Measurements from ENCODE around the gene IL19.

The IL19 gene, protein sequence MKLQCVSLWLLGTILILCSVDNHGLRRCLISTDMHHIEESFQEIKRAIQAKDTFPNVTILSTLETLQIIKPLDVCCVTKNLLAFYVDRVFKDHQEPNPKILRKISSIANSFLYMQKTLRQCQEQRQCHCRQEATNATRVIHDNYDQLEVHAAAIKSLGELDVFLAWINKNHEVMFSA

GRCh38 chr1:206770531-206771337 lies at the start of gene IL19:
Gene IL19 (plus strand): TSS chr1:206770773. CDS start chr1:206836663, 65,890 bp downstream.
- peak within 1 kb of the TSS; percentile 69 for H3K4me3 ChIP-seq (ENCODE audit: low read depth, low read length)
- peak; percentile 2 for TF ChIP-seq CTCF (IDR thresholded peaks at IDR 0.05; ENCODE audit: low read depth, low read length, missing control alignments)
- DNase-seq (ENCODE audit: low read depth), result peak; percentile 68

DNA sequence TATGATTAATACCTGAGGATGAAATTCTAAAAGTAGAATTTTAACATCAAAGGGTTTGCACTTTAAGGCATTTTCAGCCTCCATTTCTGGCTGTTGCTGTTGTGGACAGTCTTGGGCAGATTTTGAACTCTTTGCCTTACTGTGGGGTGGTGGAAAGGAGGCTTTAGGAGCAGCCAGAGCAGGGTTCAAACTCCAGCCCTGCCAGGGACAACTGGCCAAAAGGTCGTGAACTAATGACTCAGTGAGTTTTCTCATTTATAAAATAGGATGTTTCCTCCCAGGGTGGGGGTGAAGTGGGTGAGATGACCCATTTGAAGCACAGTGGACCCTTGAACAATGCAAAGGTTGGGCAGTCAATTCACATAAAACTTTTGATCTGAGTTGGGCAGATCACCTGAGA lies 49.1 kb upstream of the IL19 start:
- no peak overlapping the region for H3K4me3 ChIP-seq (ENCODE audit: low read depth, low read length)
- no peak for TF ChIP-seq CTCF (IDR thresholded peaks at IDR 0.05; ENCODE audit: low read depth, low read length, missing control alignments)
- DNase-seq (ENCODE audit: low read depth), result no peak

DNA sequence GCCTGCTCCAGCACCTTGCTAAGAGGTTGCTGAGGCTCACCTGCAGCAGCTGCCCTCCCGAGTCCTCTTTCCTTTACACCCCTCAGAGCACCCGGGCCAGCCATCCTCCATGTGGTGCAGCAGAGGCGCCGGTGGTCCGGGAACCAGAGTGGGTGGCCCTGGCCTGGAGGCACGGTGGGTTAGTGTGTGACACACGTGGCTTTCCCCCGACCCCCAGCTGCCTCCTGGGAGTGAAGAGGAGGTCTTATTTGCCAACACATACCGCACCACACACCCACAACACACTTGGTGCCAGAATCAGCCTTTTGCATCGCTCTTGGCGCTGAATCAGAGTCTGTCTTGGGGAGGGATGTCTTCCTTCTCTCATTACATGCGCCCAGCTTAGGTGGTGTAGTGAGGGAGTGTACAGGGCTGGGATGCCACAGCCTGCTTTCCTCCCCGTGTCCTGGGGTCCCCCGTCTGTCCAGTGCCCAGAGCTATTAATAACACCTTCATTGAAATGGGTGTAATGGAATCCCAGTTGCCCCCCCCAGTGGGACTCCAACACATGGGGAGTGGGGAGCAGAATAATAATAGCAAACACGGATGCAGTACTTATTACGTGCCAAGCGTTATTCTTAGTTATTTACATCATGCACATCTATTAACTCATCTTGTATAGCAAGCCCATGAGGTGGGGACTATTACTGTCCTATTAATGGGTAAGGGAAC lies 47.7 kb upstream of the IL19 start:
- H3K4me3 ChIP-seq (ENCODE audit: low read depth, low read length), result no peak overlapping the region
- no peak for DNase-seq (ENCODE audit: low read depth)
- no peak for TF ChIP-seq CTCF (IDR thresholded peaks at IDR 0.05; ENCODE audit: low read depth, low read length, missing control alignments)

DNA sequence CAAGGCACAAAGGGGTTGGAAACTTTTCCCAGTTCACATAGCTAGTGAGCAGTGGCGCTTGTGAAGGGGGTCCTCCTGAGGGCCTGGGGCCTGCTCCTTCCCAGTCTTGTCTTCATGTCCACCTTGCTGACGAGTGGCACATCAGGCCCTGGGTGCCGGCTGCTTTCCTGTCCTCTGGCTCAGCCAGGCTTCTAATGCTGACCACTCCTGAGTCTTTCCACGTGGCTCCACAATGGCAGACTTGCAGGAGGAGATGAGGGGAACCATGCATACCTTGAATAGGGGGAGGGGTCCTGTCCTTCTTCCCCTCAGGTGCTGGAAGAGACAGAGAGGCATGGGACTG lies 47.1 kb upstream of the IL19 start:
- no peak for TF ChIP-seq CTCF (IDR thresholded peaks at IDR 0.05; ENCODE audit: low read depth, low read length, missing control alignments)
- no peak overlapping the region for H3K4me3 ChIP-seq (ENCODE audit: low read depth, low read length)
- no peak for DNase-seq (ENCODE audit: low read depth)

GRCh38 chr1:206723805-206724472 lies 46.6 kb upstream of the IL19 start:
- H3K4me3 ChIP-seq (ENCODE audit: low read depth, low read length), result no peak overlapping the region
- TF ChIP-seq CTCF (IDR thresholded peaks at IDR 0.05; ENCODE audit: low read depth, low read length, missing control alignments), result no peak
- no peak for DNase-seq (ENCODE audit: low read depth)

DNA sequence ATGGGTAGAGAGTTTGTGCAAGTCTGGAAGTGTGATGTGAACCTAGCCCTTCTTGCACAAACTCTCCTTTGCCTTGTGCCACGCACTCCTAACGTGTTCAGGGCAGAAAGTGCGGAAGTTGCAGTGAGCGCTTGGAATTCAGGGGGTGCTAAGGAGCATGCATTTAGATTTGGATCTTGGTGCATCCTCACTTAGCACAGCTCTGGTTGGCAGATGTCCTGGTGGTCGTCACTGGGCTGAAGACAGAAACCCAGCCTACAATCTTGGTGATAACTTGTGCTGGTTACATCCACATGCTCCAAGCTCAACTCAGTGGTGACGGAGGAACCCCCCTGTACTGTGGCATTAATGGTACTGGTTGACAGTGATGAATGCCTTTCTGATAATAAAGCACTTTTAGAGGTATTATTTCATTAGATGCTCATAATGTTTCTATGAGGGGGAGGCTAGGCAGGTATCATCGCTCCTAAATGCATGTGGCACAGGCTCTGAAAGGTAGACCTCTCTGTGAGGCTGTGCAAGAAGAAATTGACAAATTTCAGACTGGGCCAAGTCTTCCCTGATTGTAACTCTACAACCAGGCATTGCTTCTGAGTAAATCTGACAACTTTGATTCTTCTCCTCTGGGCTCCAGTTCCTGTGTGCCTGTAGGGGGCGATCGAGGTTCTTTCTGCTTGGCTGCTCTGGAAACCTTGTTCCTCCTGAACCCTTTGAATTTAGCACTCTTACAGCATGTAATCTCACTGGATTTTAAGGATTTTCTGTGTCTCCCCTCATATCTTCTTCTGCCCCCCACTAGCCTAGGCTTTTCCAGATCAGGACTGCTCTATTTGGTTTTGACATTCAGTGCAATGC lies 45.2 kb upstream of the IL19 start:
- TF ChIP-seq CTCF (IDR thresholded peaks at IDR 0.05; ENCODE audit: low read depth, low read length, missing control alignments), result peak; percentile 89
- no peak for DNase-seq (ENCODE audit: low read depth)
- no peak overlapping the region for H3K4me3 ChIP-seq (ENCODE audit: low read depth, low read length)
